Caco-2 (cell line): Measurements from ENCODE around the gene EXD3. TPM values are rescaled to one million over a fixed set of nuclear protein-coding genes. Genes with fewer than 3 reads are reported as not detected.
A peak's percentile ranks its signal among the peaks of the same experiment; 100 is the strongest.

Experiments
- BruUV-seq: library from RNA; stranded (reverse); fragments of 400-500 nt; replicated peaks from 2 replicates; lab custom pipeline; 2021; lab: Mats Ljungman, UMichigan
- CTCF ChIA-PET: fragments of 300-600 bp; sonication (Branson Sonifier 250); formaldehyde crosslinking; loops from one replicate; lab custom pipeline; 2022; ENCODE audit warnings: antibody characterized with exemption; lab: Charles Lee
- POLR2A ChIA-PET: fragments of 300-600 bp; sonication (Branson Sonifier 250); formaldehyde crosslinking; loops from one replicate; lab custom pipeline; 2022; ENCODE audit warnings: antibody characterized with exemption; lab: Charles Lee
- DNase-seq, 2 experiments: peaks; one replicate each; pipeline versions ENCODE4 v3.0.0 to v3.0.0-alpha.2; 2020 to 2022
- H3K27me3 ChIP-seq: replicated peaks from 2 replicates; pipeline ENCODE4 v1.6.0; 2011; ENCODE audit warnings: low read length; ENCODE audit not compliant: control insufficient read depth, insufficient read depth
- H3K36me3 ChIP-seq: 2 replicates; pipeline ENCODE4 v1.5.1; 2011; ENCODE audit warnings: low read length; ENCODE audit not compliant: control insufficient read depth, insufficient read depth
- H3K4me1 ChIP-seq: fragments of 250-450 bp; sonication (Bioruptor Pico); 2 replicates; pipeline ENCODE4 v1.5.1; 2020; ENCODE audit warnings: mild to moderate bottlenecking
- H3K4me3 ChIP-seq: 2 replicates; pipeline ENCODE4 v1.5.1; 2011; ENCODE audit warnings: low read depth, mild to moderate bottlenecking, control low read depth, low read length
- H3K9me3 ChIP-seq: fragments of 250-450 bp; sonication (Bioruptor Pico); 2 replicates; pipeline ENCODE4 v1.5.1; 2020; ENCODE audit warnings: mild to moderate bottlenecking, moderate library complexity
- H3K27ac Mint-ChIP-seq: one replicate; pipeline ENCODE4 v1.8.0; 2022; ENCODE audit warnings: mixed read lengths; ENCODE audit not compliant: unreplicated experiment
- H3K27me3 Mint-ChIP-seq: one replicate; pipeline ENCODE4 v1.8.0; 2022; ENCODE audit warnings: mixed read lengths; ENCODE audit not compliant: insufficient read depth, unreplicated experiment
- H3K36me3 Mint-ChIP-seq: one replicate; pipeline ENCODE4 v1.8.0; 2022; ENCODE audit warnings: mild to moderate bottlenecking, mixed read lengths; ENCODE audit not compliant: insufficient read depth, unreplicated experiment
- H3K4me1 Mint-ChIP-seq: one replicate; pipeline ENCODE4 v1.8.0; 2022; ENCODE audit warnings: low read depth, mixed read lengths; ENCODE audit not compliant: unreplicated experiment
- H3K4me3 Mint-ChIP-seq: one replicate; pipeline ENCODE4 v1.8.0; 2022; ENCODE audit warnings: mild to moderate bottlenecking, moderate library complexity, mixed read lengths; ENCODE audit not compliant: unreplicated experiment
- H3K9me3 Mint-ChIP-seq: one replicate; pipeline ENCODE4 v1.8.0; 2022; ENCODE audit warnings: mixed read lengths; ENCODE audit not compliant: unreplicated experiment
- CTCF ChIP-seq, 2 experiments: fragments of 200-600 bp in 1 of 2; IDR thresholded peaks; 1 replicate in 1 of 2; 2 replicates in 1 of 2; pipeline versions ENCODE4 v1.5.1 to v1.8.0; 2011 to 2022; ENCODE audit warnings: antibody characterized with exemption in 1 of 2, control low read depth in 1 of 2, inconsistent platforms in 1 of 2, low read depth in 1 of 2, low read length in 1 of 2, mild to moderate bottlenecking in 1 of 2, moderate library complexity in 1 of 2; ENCODE audit not compliant: insufficient read depth in 1 of 2, severe bottlenecking in 1 of 2, unreplicated experiment in 1 of 2
- intact Hi-C: fragments of 100-400 bp; cut with micrococcal nuclease; formaldehyde crosslinking; loops from one replicate; pipeline ENCODE4 v1.10.0; 2022; ENCODE audit not compliant: unreplicated experiment
- total RNA-seq: library from RNA; stranded (reverse); gene quantifications from 2 replicates; pipeline ENCODE4 v1.2.3, GENCODE V29; 2022

The EXD3 gene
- total RNA-seq, 1 experiment from 2014 or later = 10.9 TPM

- ChIA-PET CTCF (interaction anchor here (1.2 kb wide), 1 partner anchor 13 kb away, joined by 3 read pairs; no protein-coding TSS in a partner anchor), POLR2A (interaction anchor here (0.6 kb wide), 1 partner anchor 365 kb away, joined by 7 read pairs; no protein-coding TSS in a partner anchor)
- H3K27me3 ChIP-seq = no peaks in the 10 kb centered on the region
- peaks cover under 1% of the 10 kb centered on the region for H3K36me3 ChIP-seq
- no TSS peak for BruUV-seq
- Mint-ChIP-seq H3K36me3 (peaks cover 51% of the 10 kb centered on the region), H3K27me3 (no peaks in the 10 kb centered on the region), H3K9me3 (no peaks in the 10 kb centered on the region), H3K4me3 (no peak overlapping the region), H3K4me1 (no peaks in the 10 kb centered on the region), H3K27ac (no peak overlapping the region)
- 0 out of 2 replicates have a peak, but pooled peaks cover 6% of the 10 kb centered on the region for H3K9me3 ChIP-seq
- no peaks in the 10 kb centered on the region for H3K4me1 ChIP-seq
- no peak for TF ChIP-seq CTCF (IDR thresholded peaks at IDR 0.05; ENCODE audit: insufficient read depth in 1 of 2, low read depth in 1 of 2, low read length in 1 of 2, severe bottlenecking in 1 of 2, unreplicated experiment in 1 of 2)
- no peak overlapping the region for H3K4me3 ChIP-seq
- peak in 1 of 2 experiments; percentile 35 for DNase-seq
- intact Hi-C loops = no loop called here
Observed at GRCh38 chr9:137273611-137274320, 149.2 kb downstream of the EXD3 start.

- ChIA-PET CTCF (interaction anchor here (0.8 kb wide), 1 partner anchor 14 kb away, joined by 3 read pairs; no protein-coding TSS in a partner anchor), POLR2A (interaction anchor here (0.5 kb wide), 1 partner anchor 11 kb away, joined by 4 read pairs; no protein-coding TSS in a partner anchor)
- H3K27ac Mint-ChIP-seq = no peak overlapping the region
- intact Hi-C loops = no loop called here
- peaks cover 57% of the 10 kb centered on the region for H3K36me3 Mint-ChIP-seq
- TSS peak; percentile 25 for BruUV-seq
- 0 out of 2 replicates have a peak, but pooled peaks cover 6% of the 10 kb centered on the region for H3K9me3 ChIP-seq
- H3K4me1 ChIP-seq = no peaks in the 10 kb centered on the region
- no peaks in the 10 kb centered on the region for H3K27me3 ChIP-seq
- TF ChIP-seq CTCF (IDR thresholded peaks at IDR 0.05; ENCODE audit: insufficient read depth in 1 of 2, low read depth in 1 of 2, low read length in 1 of 2, severe bottlenecking in 1 of 2, unreplicated experiment in 1 of 2) = no peak
- no peak overlapping the region for H3K4me3 Mint-ChIP-seq
- no peaks in the 10 kb centered on the region for H3K27me3 Mint-ChIP-seq
- H3K9me3 Mint-ChIP-seq = no peaks in the 10 kb centered on the region
- no peak for DNase-seq
- no peak overlapping the region for H3K4me3 ChIP-seq
- no peaks in the 10 kb centered on the region for H3K4me1 Mint-ChIP-seq
- peaks cover 1% of the 10 kb centered on the region for H3K36me3 ChIP-seq
Observed at GRCh38 chr9:137273095-137273490, 149.9 kb downstream of the EXD3 start.

GRCh38 chr9:137272241-137273094 is 150.5 kb downstream of the EXD3 start:
- peak in 1 of 2 experiments; percentile 33 for DNase-seq
- H3K4me1 ChIP-seq = no peaks in the 10 kb centered on the region
- TF ChIP-seq CTCF (IDR thresholded peaks at IDR 0.05; ENCODE audit: insufficient read depth in 1 of 2, low read depth in 1 of 2, low read length in 1 of 2, severe bottlenecking in 1 of 2, unreplicated experiment in 1 of 2) = no peak
- Mint-ChIP-seq H3K4me1 (no peaks in the 10 kb centered on the region), H3K36me3 (peaks cover 64% of the 10 kb centered on the region), H3K27ac (no peak overlapping the region), H3K27me3 (no peaks in the 10 kb centered on the region), H3K4me3 (no peak overlapping the region), H3K9me3 (no peaks in the 10 kb centered on the region)
- peaks cover 1% of the 10 kb centered on the region for H3K36me3 ChIP-seq
- ChIA-PET CTCF (interaction anchor here (0.8 kb wide), 1 partner anchor 14 kb away, joined by 3 read pairs; no protein-coding TSS in a partner anchor), POLR2A (interaction anchor here (0.5 kb wide), 1 partner anchor 12 kb away, joined by 4 read pairs; no protein-coding TSS in a partner anchor)
- H3K27me3 ChIP-seq = no peaks in the 10 kb centered on the region
- intact Hi-C loops = no loop called here
- no TSS peak for BruUV-seq
- no peaks in the 10 kb centered on the region for H3K9me3 ChIP-seq
- H3K4me3 ChIP-seq = no peak overlapping the region
